Measurements from ENCODE around the gene ADRA2C.

The ADRA2C gene

GRCh38 chr4:3721186-3721585 lies 45.0 kb upstream of the ADRA2C start:
- no peak for TF ChIP-seq CTCF (IDR thresholded peaks at IDR 0.05)

DNA sequence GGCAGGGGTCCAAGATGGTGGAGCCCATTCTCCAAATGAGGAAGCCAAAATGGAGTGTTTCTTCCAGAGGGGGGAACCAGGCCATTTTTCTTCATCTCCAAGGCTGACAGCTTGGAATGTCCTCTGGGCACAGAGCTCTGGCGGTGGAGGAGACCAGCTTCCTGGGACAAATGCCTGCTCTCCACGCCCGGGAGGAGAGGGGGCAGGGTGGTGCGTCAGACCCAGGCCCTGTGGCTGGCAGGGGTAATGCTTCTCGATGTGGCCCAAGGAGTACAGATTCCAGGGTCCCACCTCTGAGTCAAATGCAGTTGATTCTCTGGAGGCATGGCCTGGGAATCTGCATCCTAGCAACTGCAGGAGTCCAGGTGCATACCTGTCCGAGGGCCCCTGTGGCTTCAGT lies 44.6 kb upstream of the ADRA2C start:
- no peak for TF ChIP-seq CTCF (IDR thresholded peaks at IDR 0.05)

DNA sequence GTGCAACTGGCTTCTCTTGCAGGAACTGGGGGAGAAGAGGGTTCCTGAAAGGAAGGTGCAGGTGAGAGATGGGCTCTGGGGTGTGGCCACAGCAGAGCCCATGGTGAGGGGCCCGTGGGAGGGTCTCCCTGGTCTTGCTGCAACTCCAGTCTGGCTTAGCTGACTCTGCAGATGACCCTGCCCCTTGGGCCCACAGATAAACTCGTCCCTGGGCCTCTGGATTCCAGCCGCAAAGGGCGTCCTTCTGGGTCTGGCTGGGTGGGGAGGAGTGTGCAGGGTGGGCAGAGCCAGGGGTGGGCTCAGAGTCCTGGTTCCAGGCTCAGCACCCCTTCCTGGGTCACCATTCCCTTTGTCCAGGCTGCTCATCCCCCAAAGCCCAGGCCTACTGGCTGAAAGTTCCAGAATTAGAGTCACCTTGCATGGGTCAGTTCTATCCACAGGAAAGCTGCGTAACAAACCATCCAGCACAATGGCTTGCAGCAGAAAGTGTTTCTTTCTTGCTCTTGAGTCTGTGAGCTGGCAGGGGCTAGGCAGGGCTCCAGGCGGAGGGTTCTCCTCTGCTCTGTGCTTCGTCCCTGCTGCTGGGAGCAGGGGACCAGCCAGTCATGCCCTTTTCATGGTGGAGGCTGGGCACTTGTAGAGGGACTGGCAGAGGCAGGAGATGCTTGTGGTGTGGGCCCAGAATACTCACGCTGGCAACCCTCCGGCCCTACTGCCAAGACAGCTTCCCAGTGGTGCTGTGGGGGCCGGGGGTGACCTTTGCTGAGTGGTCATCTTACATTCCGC lies 43.5 kb upstream of the ADRA2C start:
- no peak for TF ChIP-seq CTCF (IDR thresholded peaks at IDR 0.05)

- TF ChIP-seq CTCF (IDR thresholded peaks at IDR 0.05): no peak
Measured at GRCh38 chr4:3723232-3723642, 42.9 kb upstream of the ADRA2C start.

GRCh38 chr4:3724319-3725231 lies 41.6 kb upstream of the ADRA2C start:
- no peak for TF ChIP-seq CTCF (IDR thresholded peaks at IDR 0.05)

DNA sequence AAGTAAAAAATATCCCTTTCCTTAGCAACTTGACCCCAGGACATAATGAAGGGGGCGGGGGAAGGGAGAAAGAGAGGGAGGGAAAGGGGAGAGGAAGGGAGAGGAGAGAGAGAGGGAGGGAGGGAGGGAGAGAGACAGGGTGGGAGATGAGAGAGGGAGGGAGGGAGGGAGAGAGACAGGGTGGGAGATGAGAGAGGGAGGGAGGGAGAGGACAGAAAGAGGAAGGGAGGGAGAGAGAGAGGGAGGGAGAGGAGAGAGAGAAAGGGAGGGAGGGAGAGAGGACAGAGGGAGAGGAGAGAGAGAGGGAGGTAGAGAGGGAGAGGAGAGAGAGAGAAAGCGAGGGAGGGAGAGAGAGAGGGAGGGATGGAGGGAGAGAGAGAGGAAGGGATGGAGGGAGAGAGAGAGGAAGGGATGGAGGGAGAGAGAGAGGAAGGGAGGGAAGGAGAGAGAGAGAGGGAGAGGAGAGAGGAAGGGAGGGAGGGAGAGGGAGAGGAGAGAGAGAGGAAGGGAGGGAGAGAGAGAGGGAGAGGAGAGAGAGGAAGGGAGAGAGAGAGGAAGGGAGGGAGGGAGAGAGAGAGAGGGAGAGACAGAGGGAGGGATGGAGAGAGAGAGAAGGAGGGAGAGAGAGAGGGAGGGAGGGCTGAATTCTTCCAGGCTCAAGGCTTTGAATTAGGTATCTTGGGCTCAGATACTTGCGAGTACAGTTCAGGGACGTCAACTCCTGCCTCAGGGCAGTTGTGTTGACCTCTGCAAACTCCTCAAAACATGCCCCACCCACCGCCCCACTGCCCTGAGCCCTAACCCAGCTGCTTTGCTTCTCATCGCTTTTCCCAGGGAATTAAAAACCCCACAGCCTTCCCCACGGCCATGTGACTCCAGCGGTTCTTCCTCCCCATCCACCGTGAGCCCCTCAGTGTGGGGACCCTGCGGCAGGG lies 40.0 kb upstream of the ADRA2C start:
- no peak for TF ChIP-seq CTCF (IDR thresholded peaks at IDR 0.05)

Measured in LNCAP (cell line).